Bronchial epithelial cell (primary cell): ENCODE results near the gene SLC29A4. TPM values are rescaled to one million over a fixed set of nuclear protein-coding genes. Genes with fewer than 3 reads are reported as not detected.

Experiments
- DNase-seq: peaks from one replicate; pipeline ENCODE4 v3.0.0-alpha.2; 2010; ENCODE audit warnings: low read depth
- FAIRE-seq: peaks from 2 replicates; lab custom pipeline; 2011; peaks lifted over from hg19 to GRCh38; lab: Jason Lieb, UNC
- H3K27me3 ChIP-seq: 2 replicates; pipeline ENCODE4 v1.5.1; 2011; ENCODE audit warnings: low read length; ENCODE audit not compliant: control insufficient read depth, insufficient read depth
- H3K36me3 ChIP-seq: 2 replicates; pipeline ENCODE4 v1.5.1; 2011; ENCODE audit warnings: low read length; ENCODE audit not compliant: control insufficient read depth, insufficient read depth
- H3K4me3 ChIP-seq: 2 replicates; pipeline ENCODE4 v1.5.1; 2011; ENCODE audit warnings: mild to moderate bottlenecking, low read depth, low read length, control low read depth
- total RNA-seq: library from RNA; depleted of rRNA; stranded (reverse); fragments of >200 nt; gene quantifications from 2 replicates; pipeline ENCODE4 v1.2.1, GENCODE V29; 2014
- TF ChIP-seq, protein P1 (sequence below): IDR thresholded peaks from 2 replicates; pipeline ENCODE4 v1.5.1; 2011; ENCODE audit warnings: mild to moderate bottlenecking, moderate library complexity, low read length, control low read depth, inconsistent platforms; ENCODE audit not compliant: insufficient read depth, severe bottlenecking

SLC29A4 gene
- total RNA-seq, 1 donor from 2014 or later, result 9.5 TPM

DNA sequence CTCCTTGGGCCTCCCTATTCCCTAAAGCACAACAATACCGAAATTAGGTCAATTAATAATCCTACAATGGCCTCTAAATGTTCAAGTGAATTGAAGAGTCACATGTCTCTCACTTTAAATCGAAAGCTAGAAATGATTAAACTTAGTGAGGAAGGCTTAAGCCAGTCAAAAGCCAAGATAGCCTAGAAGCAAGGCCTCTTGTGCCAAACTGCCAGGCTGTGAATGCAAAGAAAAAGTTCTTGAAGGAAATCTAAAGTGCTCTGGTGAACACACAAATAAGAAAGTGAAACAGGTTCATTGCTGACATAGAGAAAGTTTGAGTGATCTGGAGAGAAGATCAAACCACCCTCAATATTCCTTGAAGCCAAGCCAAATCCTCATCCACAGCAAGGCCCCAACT is 57.2 kb downstream of the SLC29A4 start:
- TF ChIP-seq, protein P1, sequence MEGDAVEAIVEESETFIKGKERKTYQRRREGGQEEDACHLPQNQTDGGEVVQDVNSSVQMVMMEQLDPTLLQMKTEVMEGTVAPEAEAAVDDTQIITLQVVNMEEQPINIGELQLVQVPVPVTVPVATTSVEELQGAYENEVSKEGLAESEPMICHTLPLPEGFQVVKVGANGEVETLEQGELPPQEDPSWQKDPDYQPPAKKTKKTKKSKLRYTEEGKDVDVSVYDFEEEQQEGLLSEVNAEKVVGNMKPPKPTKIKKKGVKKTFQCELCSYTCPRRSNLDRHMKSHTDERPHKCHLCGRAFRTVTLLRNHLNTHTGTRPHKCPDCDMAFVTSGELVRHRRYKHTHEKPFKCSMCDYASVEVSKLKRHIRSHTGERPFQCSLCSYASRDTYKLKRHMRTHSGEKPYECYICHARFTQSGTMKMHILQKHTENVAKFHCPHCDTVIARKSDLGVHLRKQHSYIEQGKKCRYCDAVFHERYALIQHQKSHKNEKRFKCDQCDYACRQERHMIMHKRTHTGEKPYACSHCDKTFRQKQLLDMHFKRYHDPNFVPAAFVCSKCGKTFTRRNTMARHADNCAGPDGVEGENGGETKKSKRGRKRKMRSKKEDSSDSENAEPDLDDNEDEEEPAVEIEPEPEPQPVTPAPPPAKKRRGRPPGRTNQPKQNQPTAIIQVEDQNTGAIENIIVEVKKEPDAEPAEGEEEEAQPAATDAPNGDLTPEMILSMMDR, result no peak
- Histone ChIP-seq H3K27me3 (no peaks in the 10 kb centered on the region), H3K36me3 (peaks cover 19% of the 10 kb centered on the region), H3K4me3 (no peak overlapping the region)
- DNase-seq (no peak), FAIRE-seq (no peak)

DNA sequence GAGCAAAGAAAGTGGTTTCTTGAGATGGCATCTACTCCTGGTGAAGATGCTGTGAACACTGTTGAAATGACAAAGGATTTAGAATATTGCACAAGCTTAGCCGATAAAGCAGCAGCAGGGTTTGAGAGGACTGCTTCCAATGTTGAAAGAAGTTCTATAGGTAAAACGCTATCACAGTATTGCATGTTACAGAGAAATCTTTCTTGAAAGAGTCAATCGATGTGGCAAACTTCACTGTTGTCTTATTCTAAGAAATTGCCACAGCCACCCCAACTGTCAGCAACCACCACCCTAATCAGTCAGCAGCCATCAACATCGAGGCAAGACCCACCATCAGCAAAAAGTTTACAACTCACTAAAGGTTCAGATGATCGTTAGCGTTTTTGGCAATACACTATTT is 59.9 kb downstream of the SLC29A4 start:
- DNase-seq, result no peak
- H3K4me3 ChIP-seq, result no peak overlapping the region
- no peak for FAIRE-seq
- H3K36me3 ChIP-seq, result peaks cover 28% of the 10 kb centered on the region
- no peaks in the 10 kb centered on the region for H3K27me3 ChIP-seq
- TF ChIP-seq, protein P1, result no peak

DNA sequence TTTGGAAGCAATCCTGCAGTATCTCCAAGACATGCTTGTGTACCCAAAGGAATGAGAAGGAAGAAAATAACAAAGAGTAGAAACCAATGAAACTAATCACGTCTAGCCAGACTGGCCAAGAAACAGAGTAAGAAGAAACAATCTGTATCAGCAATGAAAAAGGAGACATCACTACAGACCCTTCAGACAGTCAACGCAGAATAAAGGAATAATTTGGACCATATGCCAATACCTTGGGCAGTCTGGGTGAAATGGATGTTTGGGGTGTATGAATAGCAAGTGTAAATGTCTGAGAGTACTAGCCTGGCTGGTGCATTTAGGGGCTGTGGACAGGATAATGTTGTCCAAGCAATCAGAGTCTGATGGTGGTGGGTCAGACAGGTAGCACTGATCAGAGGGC is 61.1 kb downstream of the SLC29A4 start:
- TF ChIP-seq, protein P1, result no peak
- Histone ChIP-seq H3K4me3 (no peak overlapping the region), H3K27me3 (no peaks in the 10 kb centered on the region), H3K36me3 (peaks cover 31% of the 10 kb centered on the region)
- DNase-seq, result no peak
- FAIRE-seq, result no peak

DNA sequence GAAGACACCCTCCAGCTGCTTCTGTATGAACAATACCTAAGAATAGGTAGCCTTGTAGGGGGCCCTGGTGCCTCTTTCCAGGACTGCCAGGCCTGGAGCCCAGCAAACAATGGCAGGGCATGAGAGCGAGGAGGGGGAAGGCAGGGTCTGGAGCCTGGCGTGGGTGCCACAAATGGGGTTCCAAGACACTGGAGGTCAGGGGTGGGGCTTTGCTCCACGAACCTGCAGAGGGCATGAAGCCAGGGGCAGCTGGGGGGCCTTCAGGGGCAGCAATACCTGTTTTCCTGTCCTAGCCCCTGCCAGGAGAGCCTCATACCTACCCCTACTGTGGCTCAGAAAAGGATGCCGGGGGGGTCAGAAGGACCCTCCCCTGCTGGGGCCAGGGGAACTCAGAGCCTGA is 61.6 kb downstream of the SLC29A4 start:
- Histone ChIP-seq H3K36me3 (peaks cover 31% of the 10 kb centered on the region), H3K4me3 (no peak overlapping the region), H3K27me3 (no peaks in the 10 kb centered on the region)
- TF ChIP-seq, protein P1, result no peak
- FAIRE-seq (no peak), DNase-seq (no peak)

DNA sequence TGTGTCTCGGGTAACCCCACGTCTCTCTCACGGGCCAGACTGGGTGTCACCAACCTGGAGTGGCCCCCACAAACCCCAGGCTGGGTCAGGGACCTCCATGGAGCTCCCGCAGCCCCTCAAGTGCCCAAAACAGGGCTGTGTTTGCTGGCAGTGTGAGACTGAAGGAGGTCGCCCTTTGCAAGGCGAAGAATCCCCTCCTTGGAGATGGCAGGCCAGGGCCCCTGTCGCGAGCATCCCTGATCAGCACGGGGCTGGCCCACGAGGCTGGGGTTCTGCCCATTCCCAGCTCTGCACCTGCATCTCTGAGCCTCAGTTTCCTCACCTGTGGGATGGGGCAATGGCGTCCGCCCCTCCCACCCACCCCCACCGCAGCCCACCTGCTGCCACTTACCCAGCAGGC is 62.4 kb downstream of the SLC29A4 start:
- TF ChIP-seq, protein P1, result no peak
- DNase-seq (no peak), FAIRE-seq (no peak)
- Histone ChIP-seq H3K4me3 (no peak overlapping the region), H3K27me3 (no peaks in the 10 kb centered on the region), H3K36me3 (peaks cover 31% of the 10 kb centered on the region)

DNA sequence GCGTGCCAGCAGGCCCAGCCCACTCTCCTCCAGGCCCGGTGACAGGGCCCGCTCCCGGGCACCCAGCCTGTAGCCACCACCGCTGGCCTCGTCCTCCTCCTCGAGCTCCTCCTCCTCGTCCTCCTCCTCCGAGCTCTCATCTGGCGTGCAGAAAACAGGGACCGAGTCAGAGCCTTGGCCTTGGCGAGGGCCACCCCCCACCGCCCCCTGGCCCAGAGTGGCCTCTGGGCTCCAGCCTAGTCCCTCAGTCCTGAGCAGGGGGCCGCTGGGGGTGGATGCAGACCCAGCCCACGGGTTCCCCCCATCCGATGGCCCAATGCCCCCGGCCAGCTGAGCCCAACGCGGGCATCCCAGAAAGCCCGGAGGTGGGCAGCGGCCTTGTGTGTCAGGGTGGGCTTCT is 62.9 kb downstream of the SLC29A4 start:
- TF ChIP-seq, protein P1, result no peak
- DNase-seq (no peak), FAIRE-seq (no peak)
- peaks cover 32% of the 10 kb centered on the region for H3K36me3 ChIP-seq
- no peak overlapping the region for H3K4me3 ChIP-seq
- H3K27me3 ChIP-seq, result no peaks in the 10 kb centered on the region
